ENCODE measurements around the gene SFTA2. TPM values are rescaled to one million over a fixed set of nuclear protein-coding genes. Genes with fewer than 3 reads are reported as not detected.

SFTA2 gene
- total RNA-seq, 1 donor from 2014 or later: not detected

GRCh38 chr6:30951907-30952469 is 20.0 kb upstream of the SFTA2 start:
- no peaks in the 10 kb centered on the region for H3K36me3 Mint-ChIP-seq
- no peak overlapping the region for H3K27ac Mint-ChIP-seq
- no peak overlapping the region for H3K4me3 Mint-ChIP-seq
- H3K27me3 Mint-ChIP-seq (ENCODE audit: low read depth): peaks cover 89% of the 10 kb centered on the region
- no peak for TF ChIP-seq CTCF (IDR thresholded peaks at IDR 0.05; ENCODE audit: unreplicated experiment)
- H3K9me3 Mint-ChIP-seq: peaks cover 20% of the 10 kb centered on the region
- peaks cover 10% of the 10 kb centered on the region for H3K4me1 Mint-ChIP-seq
- DNase-seq (ENCODE audit: low spot score in 2 of 2, unreplicated experiment in 2 of 2): no peak

DNA sequence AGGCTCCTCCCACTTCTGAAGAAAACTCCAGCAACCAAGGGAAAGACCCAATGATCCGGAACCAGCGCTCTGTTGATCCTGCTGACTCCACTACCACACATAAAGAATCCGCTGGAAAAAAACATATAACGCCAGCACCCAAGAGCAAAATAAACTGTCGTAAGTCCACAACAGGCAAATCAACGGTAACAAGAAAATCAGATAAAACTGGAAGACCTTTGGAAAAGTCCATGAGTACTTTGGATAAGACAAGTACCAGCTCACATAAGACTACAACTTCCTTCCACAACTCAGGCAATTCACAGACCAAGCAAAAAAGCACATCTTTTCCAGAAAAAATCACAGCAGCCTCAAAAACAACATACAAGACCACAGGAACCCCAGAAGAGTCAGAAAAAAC is 16.8 kb upstream of the SFTA2 start:
- Mint-ChIP-seq H3K27me3 (ENCODE audit: low read depth) (peaks cover 60% of the 10 kb centered on the region), H3K27ac (no peak overlapping the region), H3K4me3 (no peak overlapping the region), H3K9me3 (peaks cover 20% of the 10 kb centered on the region), H3K4me1 (no peaks in the 10 kb centered on the region), H3K36me3 (no peaks in the 10 kb centered on the region)
- no peak for TF ChIP-seq CTCF (IDR thresholded peaks at IDR 0.05; ENCODE audit: unreplicated experiment)
- DNase-seq (ENCODE audit: low spot score in 2 of 2, unreplicated experiment in 2 of 2): no peak

- no peak overlapping the region for H3K27ac Mint-ChIP-seq
- H3K4me1 Mint-ChIP-seq: peaks cover 6% of the 10 kb centered on the region
- no peak for TF ChIP-seq CTCF (IDR thresholded peaks at IDR 0.05; ENCODE audit: unreplicated experiment)
- no peaks in the 10 kb centered on the region for H3K36me3 Mint-ChIP-seq
- H3K9me3 Mint-ChIP-seq: peaks cover 20% of the 10 kb centered on the region
- no peak for DNase-seq (ENCODE audit: low spot score in 2 of 2, unreplicated experiment in 2 of 2)
- H3K4me3 Mint-ChIP-seq: no peak overlapping the region
- H3K27me3 Mint-ChIP-seq (ENCODE audit: low read depth): peaks cover 44% of the 10 kb centered on the region
Measured at GRCh38 chr6:30947231-30947630, 15.3 kb upstream of the SFTA2 start.

- Mint-ChIP-seq H3K9me3 (peaks cover 3% of the 10 kb centered on the region), H3K27me3 (ENCODE audit: low read depth) (peaks cover 24% of the 10 kb centered on the region), H3K36me3 (no peaks in the 10 kb centered on the region), H3K27ac (no peak overlapping the region), H3K4me1 (peaks cover 12% of the 10 kb centered on the region), H3K4me3 (no peak overlapping the region)
- TF ChIP-seq CTCF (IDR thresholded peaks at IDR 0.05; ENCODE audit: unreplicated experiment): no peak
- DNase-seq (ENCODE audit: low spot score in 2 of 2, unreplicated experiment in 2 of 2): no peak
Measured at GRCh38 chr6:30945281-30945680, 13.3 kb upstream of the SFTA2 start.

GRCh38 chr6:30944051-30944450 is 12.1 kb upstream of the SFTA2 start:
- H3K9me3 Mint-ChIP-seq: no peaks in the 10 kb centered on the region
- DNase-seq (ENCODE audit: low spot score in 2 of 2, unreplicated experiment in 2 of 2): no peak
- H3K27me3 Mint-ChIP-seq (ENCODE audit: low read depth): peaks cover 13% of the 10 kb centered on the region
- TF ChIP-seq CTCF (IDR thresholded peaks at IDR 0.05; ENCODE audit: unreplicated experiment): no peak
- H3K4me1 Mint-ChIP-seq: peaks cover 22% of the 10 kb centered on the region
- H3K36me3 Mint-ChIP-seq: no peaks in the 10 kb centered on the region
- H3K4me3 Mint-ChIP-seq: no peak overlapping the region
- no peak overlapping the region for H3K27ac Mint-ChIP-seq

Data from mesothelial cell of epicardium (in vitro differentiated cells).